GM19463 (cell line): ENCODE measurements around the gene GGT1.
"Not testable (repeated sequence)": the region's sequence is repeated elsewhere in the genome, so short reads cannot be mapped to it uniquely, and the experiment has no call there.

ENCODE experiments used
- ATAC-seq: cut with Tn5 transposase; IDR thresholded peaks from one replicate; pipeline ENCODE4 v1.9.1; 2021; ENCODE audit warnings: mild to moderate bottlenecking, moderate library complexity; ENCODE audit not compliant: unreplicated experiment

GGT1 gene

GRCh38 chr22:24595863-24596262 is 7.1 kb upstream of the GGT1 start:
- ATAC-seq: no peak

- ATAC-seq: not testable (repeated sequence)
These were observed 5.9 kb upstream of the GGT1 start for GRCh38 chr22:24597076-24597475.

DNA sequence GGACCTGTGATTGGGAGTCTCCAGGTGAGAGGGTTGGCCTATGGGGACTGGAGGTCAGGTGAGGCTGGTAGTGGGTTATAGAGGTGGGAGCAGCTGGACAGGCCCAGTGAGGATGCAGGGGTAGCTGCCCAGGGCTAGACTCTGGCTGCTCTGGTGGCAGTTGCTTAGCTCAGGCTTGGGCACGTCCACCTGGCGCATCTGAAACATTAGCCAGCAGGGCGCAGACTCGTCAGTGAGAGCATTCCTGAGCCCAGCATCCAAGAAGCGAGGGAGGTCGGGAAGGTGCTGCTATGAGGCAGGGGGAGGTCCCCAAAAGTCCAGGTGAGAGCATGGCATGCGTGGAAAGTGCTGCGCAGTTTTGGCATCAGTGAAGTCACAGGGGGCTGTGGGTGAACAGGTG is 3.5 kb upstream of the GGT1 start:
- no peak for ATAC-seq

- not testable (repeated sequence) for ATAC-seq
These were observed 2.9 kb upstream of the GGT1 start for GRCh38 chr22:24599958-24600715.

GRCh38 chr22:24601217-24602104 is 1.5 kb upstream of the GGT1 start:
- ATAC-seq: no peak

DNA sequence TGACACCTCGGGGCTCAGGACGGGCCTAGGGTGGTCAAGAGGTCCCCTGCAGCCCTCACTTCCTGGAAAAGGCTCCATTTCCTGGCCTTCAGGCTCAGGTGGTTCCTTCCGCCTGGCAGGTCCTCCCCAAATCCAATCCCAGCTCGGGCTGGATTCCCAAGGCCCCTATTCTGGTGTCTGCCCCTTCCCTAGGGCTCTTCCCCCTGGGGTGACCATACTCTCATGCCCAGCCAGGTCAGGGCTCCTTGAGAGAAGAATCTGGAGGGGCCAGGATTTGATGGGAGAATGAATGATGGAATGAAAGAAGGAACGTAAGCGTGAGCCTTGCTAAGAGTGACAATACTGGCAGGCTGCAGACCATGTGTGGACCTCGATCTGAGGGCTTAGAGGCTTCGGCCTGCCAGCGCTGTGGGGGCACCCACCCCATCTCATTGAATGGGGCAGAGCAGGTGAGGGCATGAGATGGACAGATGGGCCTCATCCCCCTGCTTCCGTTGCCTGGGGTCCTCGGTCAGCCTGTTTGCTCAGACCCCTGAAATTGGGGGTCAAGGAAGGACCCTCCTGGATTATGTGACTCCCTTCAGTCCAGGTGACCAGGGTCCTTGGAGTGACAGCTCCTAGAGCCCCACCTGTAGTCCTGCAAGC is 766 bp upstream of the GGT1 start:
- not testable (repeated sequence) for ATAC-seq

GRCh38 chr22:24603770-24604629 is 1.0 kb downstream of the GGT1 start:
- not testable (repeated sequence) for ATAC-seq

DNA sequence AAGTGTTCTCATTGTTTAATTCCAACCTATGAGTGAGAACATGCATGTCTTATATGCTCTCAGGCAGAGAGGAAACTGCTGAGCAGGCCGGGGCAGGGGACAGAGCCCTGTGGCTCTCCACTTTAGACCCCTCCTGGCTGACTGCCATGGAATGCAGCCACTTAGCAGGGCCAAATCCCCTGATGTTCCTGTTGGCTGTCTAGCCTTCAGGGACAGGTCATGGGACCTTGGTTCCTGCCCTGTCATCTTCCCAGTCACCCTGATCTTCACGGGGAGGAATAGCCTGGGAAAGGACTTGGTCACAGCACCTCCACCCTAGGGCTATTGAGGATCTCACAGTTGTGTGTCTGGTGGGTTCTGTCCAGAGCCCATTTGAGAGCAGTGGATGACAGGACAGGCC is 3.3 kb downstream of the GGT1 start:
- ATAC-seq: not testable (repeated sequence)

GRCh38 chr22:24607429-24607983 is 4.5 kb downstream of the GGT1 start:
- ATAC-seq: peak; percentile 57

GRCh38 chr22:24608327-24608726 is 5.3 kb downstream of the GGT1 start:
- not testable (repeated sequence) for ATAC-seq

DNA sequence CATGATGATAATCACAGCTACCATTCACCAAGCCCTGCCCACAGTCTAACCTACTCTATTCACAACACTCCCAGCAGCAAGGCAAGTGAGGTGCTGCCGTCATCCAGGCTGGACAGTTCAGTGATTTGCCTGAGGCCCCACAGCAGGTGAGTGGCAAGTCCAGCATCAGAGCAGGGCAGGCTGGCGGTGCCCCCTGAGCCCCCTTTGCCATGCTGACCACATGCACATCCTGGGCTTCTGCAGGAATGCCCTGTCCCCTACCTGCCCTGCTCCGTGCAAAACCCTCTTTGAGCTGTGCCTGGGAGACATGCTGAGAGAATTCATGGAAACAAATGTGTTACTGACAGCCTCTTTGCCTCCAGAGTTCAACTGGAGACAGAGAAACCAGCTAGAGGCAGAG is 6.9 kb downstream of the GGT1 start:
- ATAC-seq: not testable (repeated sequence)

DNA sequence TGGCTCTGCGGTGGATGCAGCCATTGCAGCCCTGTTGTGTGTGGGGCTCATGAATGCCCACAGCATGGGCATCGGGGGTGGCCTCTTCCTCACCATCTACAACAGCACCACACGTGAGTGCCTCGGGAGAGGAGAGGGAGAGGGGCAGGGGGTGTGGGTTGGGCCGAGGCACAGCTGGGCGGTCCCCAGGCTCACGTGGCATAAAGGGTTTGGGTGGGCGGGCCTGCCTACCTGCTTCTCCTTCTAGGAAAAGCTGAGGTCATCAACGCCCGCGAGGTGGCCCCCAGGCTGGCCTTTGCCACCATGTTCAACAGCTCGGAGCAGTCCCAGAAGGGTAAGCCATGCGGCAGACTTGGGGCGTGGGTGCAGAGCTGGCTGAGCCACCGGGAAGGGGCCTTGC is 11.8 kb downstream of the GGT1 start:
- not testable (repeated sequence) for ATAC-seq

- ATAC-seq: not testable (repeated sequence)
These were observed 18.3 kb downstream of the GGT1 start for GRCh38 chr22:24621244-24621643.

GRCh38 chr22:24622596-24622995 is 19.6 kb downstream of the GGT1 start:
- ATAC-seq: not testable (repeated sequence)

DNA sequence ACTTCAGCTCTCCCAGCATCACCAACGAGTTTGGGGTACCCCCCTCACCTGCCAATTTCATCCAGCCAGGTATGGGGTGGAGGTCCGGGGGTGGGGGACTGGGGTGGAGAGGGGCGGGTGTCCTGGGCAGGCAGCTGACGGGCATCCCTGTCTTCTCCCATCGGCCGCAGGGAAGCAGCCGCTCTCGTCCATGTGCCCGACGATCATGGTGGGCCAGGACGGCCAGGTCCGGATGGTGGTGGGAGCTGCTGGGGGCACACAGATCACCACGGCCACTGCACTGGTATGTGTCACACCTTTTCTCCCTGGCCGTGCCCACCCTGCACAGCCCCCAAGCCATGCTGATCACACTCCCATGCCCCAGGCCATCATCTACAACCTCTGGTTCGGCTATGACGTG is 24.9 kb downstream of the GGT1 start:
- not testable (repeated sequence) for ATAC-seq

DNA sequence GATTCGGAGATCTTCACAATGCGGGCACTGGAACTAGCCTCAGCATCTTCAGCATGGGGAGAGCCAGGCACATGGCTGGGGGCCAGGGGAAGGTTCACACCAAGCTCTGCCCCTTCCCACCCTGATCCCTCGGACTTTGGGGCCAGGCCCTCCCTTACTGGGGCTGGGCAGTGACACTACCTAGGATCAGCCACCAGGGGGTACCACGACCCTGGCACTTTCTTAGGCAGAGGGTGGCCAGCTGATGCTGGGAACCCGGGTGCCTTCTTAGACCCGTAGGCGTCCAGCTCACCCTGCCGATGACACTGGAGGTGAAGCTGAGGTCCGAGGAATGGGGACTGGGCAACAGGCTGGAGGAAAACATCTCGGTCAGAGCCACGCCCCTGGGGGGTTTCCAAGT is 26.1 kb downstream of the GGT1 start:
- ATAC-seq: not testable (repeated sequence)

GRCh38 chr22:24630812-24631427 is 27.9 kb downstream of the GGT1 start:
- ATAC-seq: not testable (repeated sequence)

DNA sequence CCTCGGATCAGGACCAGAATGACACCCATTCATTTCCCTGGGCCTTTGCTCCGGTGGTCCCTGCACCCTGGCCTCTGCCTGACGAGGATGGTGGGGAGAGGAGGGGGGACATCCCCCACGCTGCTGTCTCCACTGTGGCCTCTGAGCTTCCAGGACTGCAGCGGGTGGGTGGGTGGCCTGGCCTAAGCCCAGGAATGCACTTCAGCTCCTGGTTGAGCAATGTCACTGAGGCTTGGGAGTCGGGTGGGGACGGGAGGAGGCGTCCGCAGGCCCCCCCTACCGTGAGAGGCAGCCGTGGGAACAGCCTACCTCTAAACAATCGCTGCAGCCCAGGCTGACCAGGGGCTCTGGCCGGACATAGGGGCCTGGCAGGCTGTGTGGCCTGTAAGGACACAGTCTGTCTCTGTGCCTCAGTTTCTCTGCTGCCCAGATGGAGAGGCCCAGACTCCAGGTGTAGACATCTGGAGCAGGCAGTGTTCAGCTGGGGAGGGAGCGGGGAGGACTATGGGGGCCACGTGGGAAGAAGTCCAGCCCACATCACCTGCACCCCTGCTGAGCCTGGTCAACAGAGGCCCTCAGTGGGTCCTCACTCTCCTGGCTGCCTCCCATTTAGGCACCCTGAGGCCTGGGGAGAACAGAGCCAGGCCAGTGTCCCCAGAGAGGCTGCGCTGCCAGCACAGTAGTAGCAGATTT is 28.6 kb downstream of the GGT1 start:
- not testable (repeated sequence) for ATAC-seq

GRCh38 chr22:24632642-24633041 is 29.6 kb downstream of the GGT1 start:
- ATAC-seq: not testable (repeated sequence)
